OCI-LY7 (cell line): Measurements from ENCODE around the gene TSHZ2. TPM values are rescaled to one million over a fixed set of nuclear protein-coding genes. Genes with fewer than 3 reads are reported as not detected.

Experiments used
- BruUV-seq: library from RNA; stranded (reverse); fragments of 400-500 nt; replicated peaks from 2 replicates; lab custom pipeline; 2021; lab: Mats Ljungman, UMichigan
- CTCF ChIA-PET: fragments of 300-600 bp; sonication (Branson Sonifier 250); formaldehyde crosslinking; loops from one replicate; lab custom pipeline; 2022; ENCODE audit warnings: antibody characterized with exemption; ENCODE audit not compliant: unreplicated experiment; lab: Charles Lee
- POLR2A ChIA-PET: fragments of 300-600 bp; sonication (Branson Sonifier 250); formaldehyde crosslinking; loops from one replicate; lab custom pipeline; 2022; ENCODE audit warnings: antibody characterized with exemption; lab: Charles Lee
- DNase-seq: peaks from one replicate; pipeline ENCODE4 v3.0.0-alpha.2; 2015; ENCODE audit warnings: low spot score
- H2AFZ ChIP-seq: fragments of 200-600 bp; sonication (generic), shearing (Covaris generic); 2 replicates; pipeline ENCODE4 v1.6.1; 2014; ENCODE audit warnings: mild to moderate bottlenecking, antibody characterized with exemption, low read length, moderate library complexity
- H3K27ac ChIP-seq: fragments of 200-600 bp; sonication (generic); 2 replicates; pipeline ENCODE4 v1.5.1; 2014; ENCODE audit warnings: mixed run types, low read depth, mild to moderate bottlenecking, moderate library complexity, low read length, inconsistent platforms; ENCODE audit not compliant: poor library complexity, severe bottlenecking
- H3K36me3 ChIP-seq: fragments of 200-600 bp; sonication (generic); 2 replicates; pipeline ENCODE4 v1.6.1; 2014; ENCODE audit warnings: mild to moderate bottlenecking, antibody characterized with exemption, low read length, moderate library complexity, mixed read lengths; ENCODE audit not compliant: insufficient read depth
- H3K4me1 ChIP-seq: fragments of 200-600 bp; sonication (generic); 2 replicates; pipeline ENCODE4 v1.5.1; 2014; ENCODE audit warnings: mild to moderate bottlenecking, low read length; ENCODE audit not compliant: insufficient read depth, poor library complexity, severe bottlenecking
- H3K4me2 ChIP-seq: fragments of 200-600 bp; sonication (generic); 2 replicates; pipeline ENCODE4 v1.6.1; 2014; ENCODE audit warnings: mild to moderate bottlenecking, low read length
- H3K4me3 ChIP-seq: fragments of 200-600 bp; sonication (generic); 2 replicates; pipeline ENCODE4 v1.5.1; 2014; ENCODE audit warnings: mild to moderate bottlenecking, low read depth, low read length; ENCODE audit not compliant: poor library complexity, severe bottlenecking
- H3K79me2 ChIP-seq: fragments of 200-600 bp; sonication (generic); 2 replicates; pipeline ENCODE4 v1.6.1; 2016; ENCODE audit warnings: low read depth, mild to moderate bottlenecking, low read length, moderate library complexity, mixed read lengths; ENCODE audit not compliant: insufficient read depth
- H3K9me2 ChIP-seq: fragments of 200-600 bp; sonication (generic); 2 replicates; pipeline ENCODE4 v1.6.1; 2016; ENCODE audit warnings: mild to moderate bottlenecking, low read length, mixed read lengths; ENCODE audit not compliant: insufficient read depth
- H3K9me3 ChIP-seq: fragments of 200-600 bp; sonication (generic); 2 replicates; pipeline ENCODE4 v1.6.1; 2014; ENCODE audit warnings: mild to moderate bottlenecking, mixed run types, low read length, mixed read lengths
- H4K20me1 ChIP-seq: fragments of 200-600 bp; sonication (generic); 2 replicates; pipeline ENCODE4 v1.6.1; 2014; ENCODE audit warnings: mild to moderate bottlenecking, antibody characterized with exemption, low read length, moderate library complexity, mixed read lengths; ENCODE audit not compliant: insufficient read depth
- CTCF ChIP-seq: fragments of 200-600 bp; sonication (generic); conservative IDR thresholded peaks from 2 replicates; pipeline ENCODE4 v1.5.1; 2014; ENCODE audit warnings: mild to moderate bottlenecking, antibody characterized with exemption, low read length, moderate library complexity, mixed read lengths
- EZH2phosphoT487 ChIP-seq: fragments of 200-600 bp; sonication (generic); IDR thresholded peaks from 2 replicates; pipeline ENCODE4 v1.6.1; 2018; ENCODE audit warnings: low read depth, borderline replicate concordance, mild to moderate bottlenecking, mixed run types, antibody characterized with exemption, low read length, moderate library complexity, mixed read lengths
- intact Hi-C: fragments of 100-400 bp; cut with micrococcal nuclease; formaldehyde crosslinking; loops from one replicate; pipeline ENCODE4 v1.10.0; 2022; ENCODE audit not compliant: unreplicated experiment
- total RNA-seq, 2 experiments: library from RNA; depleted of rRNA in 1 of 2; stranded (reverse); fragments of >200 nt in 1 of 2; shearing (Covaris generic) in 1 of 2; gene quantifications; 2 replicates each; pipeline ENCODE4 v1.2.3, GENCODE V29; 2014 to 2022

The TSHZ2 gene
- total RNA-seq, 2 experiments from 2014 or later: not detected

- H3K79me2 ChIP-seq: no peaks in the 10 kb centered on the region
- no peaks in the 10 kb centered on the region for H3K9me2 ChIP-seq
- intact Hi-C loops: no loop called here
- DNase-seq: no peak
- no peaks in the 10 kb centered on the region for H3K36me3 ChIP-seq
- no peak overlapping the region for H3K4me3 ChIP-seq
- CTCF ChIA-PET: no interaction called here
- no peaks in the 10 kb centered on the region for H3K9me3 ChIP-seq
- no peak for TF ChIP-seq CTCF
- TF ChIP-seq EZH2phosphoT487: no peak
- no peak overlapping the region for H2AFZ ChIP-seq
- no TSS peak for BruUV-seq
- no peaks in the 10 kb centered on the region for H3K4me1 ChIP-seq
- H3K27ac ChIP-seq: no peak overlapping the region
- no peaks in the 10 kb centered on the region for H4K20me1 ChIP-seq
- no peak overlapping the region for H3K4me2 ChIP-seq
- POLR2A ChIA-PET: no interaction called here
These were observed 522.6 kb downstream of the TSHZ2 start for GRCh38 chr20:53494753-53495152.

GRCh38 chr20:53495398-53496092, 523.4 kb downstream of the TSHZ2 start:
- Histone ChIP-seq H3K4me2 (no peak overlapping the region), H4K20me1 (no peaks in the 10 kb centered on the region), H3K4me3 (no peak overlapping the region), H3K36me3 (no peaks in the 10 kb centered on the region), H3K27ac (no peak overlapping the region), H3K9me2 (no peaks in the 10 kb centered on the region), H3K9me3 (no peaks in the 10 kb centered on the region), H3K4me1 (no peaks in the 10 kb centered on the region), H2AFZ (no peak overlapping the region), H3K79me2 (no peaks in the 10 kb centered on the region)
- no TSS peak for BruUV-seq
- CTCF ChIA-PET: interaction anchor here (0.9 kb wide), 1 partner anchor 15 kb away, joined by 3 read pairs; no protein-coding TSS in a partner anchor
- POLR2A ChIA-PET: no interaction called here
- no peak for DNase-seq
- intact Hi-C loops: no loop called here
- TF ChIP-seq EZH2phosphoT487 (no peak), CTCF (no peak)

GRCh38 chr20:53497246-53497645, 525.1 kb downstream of the TSHZ2 start:
- Histone ChIP-seq H3K4me2 (no peak overlapping the region), H3K36me3 (no peaks in the 10 kb centered on the region), H3K4me1 (no peaks in the 10 kb centered on the region), H4K20me1 (no peaks in the 10 kb centered on the region), H3K9me2 (no peaks in the 10 kb centered on the region), H2AFZ (no peak overlapping the region), H3K27ac (no peak overlapping the region), H3K79me2 (no peaks in the 10 kb centered on the region), H3K4me3 (no peak overlapping the region), H3K9me3 (no peaks in the 10 kb centered on the region)
- ChIA-PET CTCF (no interaction called here), POLR2A (interaction anchor here (0.6 kb wide), 1 partner anchor 51 kb away, joined by 4 read pairs; no protein-coding TSS in a partner anchor)
- intact Hi-C loops: no loop called here
- no peak for TF ChIP-seq CTCF
- TF ChIP-seq EZH2phosphoT487: no peak
- no TSS peak for BruUV-seq
- no peak for DNase-seq
